ENCODE data around the gene ST7.

DNA sequence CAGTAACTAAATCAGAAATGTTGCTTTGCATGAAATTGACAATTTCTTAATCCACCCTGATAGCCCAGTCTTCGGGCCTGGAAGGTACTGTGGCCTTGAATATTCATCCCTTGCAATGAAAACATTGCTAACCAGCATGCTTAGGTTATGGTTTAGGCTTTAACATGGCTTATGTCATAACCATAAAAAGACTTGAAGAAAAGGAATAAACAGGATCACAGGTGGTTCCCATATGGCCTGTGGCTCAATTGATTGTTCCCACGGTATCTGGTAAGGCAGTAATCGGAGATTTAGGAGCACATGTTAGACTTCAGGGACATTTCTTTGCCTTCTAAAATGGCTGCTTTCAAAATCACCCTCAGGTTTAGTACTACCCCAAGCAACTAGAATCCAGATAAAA lies 139.5 kb downstream of the ST7 start:
- TF ChIP-seq POLR2AphosphoS5 (IDR thresholded peaks at IDR 0.05; ENCODE audit: borderline replicate concordance, low read depth, low read length), result no peak
- no peak for TF ChIP-seq EZH2 (IDR thresholded peaks at IDR 0.05)

All from SK-N-MC (cell line).